Left lung (tissue), 10 donors: Measurements from ENCODE around the gene NAV2. TPM values are rescaled to one million over a fixed set of nuclear protein-coding genes. Genes with fewer than 3 reads are reported as not detected.

Experiments
- ATAC-seq: fragments of 200-7000 bp; cut with Tn5 transposase; one replicate; pipeline ENCODE4 v1.9.1; 2020; ENCODE audit warnings: moderate library complexity
- DNase-seq, 4 donors: peaks; one replicate each; pipeline ENCODE4 v3.0.0-alpha.2; 2013 to 2020
- H3K27ac ChIP-seq, 2 donors: fragments of 200-600 bp; sonication (generic) in 1 of 2; one replicate each; pipeline versions ENCODE4 v1.5.0 to v1.8.0; 2020 to 2021
- H3K27me3 ChIP-seq, 2 donors: fragments of 200-600 bp; sonication (generic) in 1 of 2; one replicate each; pipeline versions ENCODE4 v1.5.0 to v1.8.0; 2020 to 2021
- H3K36me3 ChIP-seq, 2 donors: fragments of 200-600 bp; sonication (generic) in 1 of 2; one replicate each; pipeline versions ENCODE4 v1.5.0 to v1.8.0; 2020 to 2021
- H3K4me1 ChIP-seq, 2 donors: fragments of 200-600 bp; one replicate each; pipeline ENCODE4 v1.8.0; 2021
- H3K4me3 ChIP-seq, 2 donors: fragments of 200-600 bp; sonication (generic) in 1 of 2; one replicate each; pipeline versions ENCODE4 v1.5.0 to v1.8.0; 2020 to 2021; ENCODE audit warnings: mild to moderate bottlenecking in 1 of 2
- H3K9me3 ChIP-seq, 2 donors: fragments of 200-600 bp; sonication (generic) in 1 of 2; one replicate each; pipeline versions ENCODE4 v1.5.0 to v1.8.0; 2020 to 2021
- CTCF ChIP-seq, 2 donors: fragments of 200-600 bp; sonication (generic) in 1 of 2; IDR thresholded peaks; one replicate each; pipeline versions ENCODE4 v1.5.0 to v1.8.0; 2021; ENCODE audit warnings: antibody characterized with exemption in 2 of 2
- intact Hi-C, 2 donors: fragments of 100-400 bp; cut with DNase I; formaldehyde crosslinking; loops; one replicate each; pipeline versions ENCODE4 v1.11.2 to v1.14.2; 2022
- polyA plus RNA-seq, 6 donors: library from polyadenylated mRNA; unstranded; fragments of 120-200 nt; gene quantifications; one replicate each; pipeline ENCODE4 v1.2.1, GENCODE V29; 2013; ENCODE audit not compliant: insufficient read length in 6 of 6
- total RNA-seq, 2 donors: library from RNA; stranded (reverse); fragmentation: NEBNext Ultra II Directional; extraction: Animal tissue kit (Norgen Biotek cat#: 25700); gene quantifications; one replicate each; pipeline ENCODE4 v1.2.1, GENCODE V29; 2021
- donor health status: DM: no; HTN: yes; CAD: no.
- donor health status: DM: no; HTN: no; CAD: no.

Gene NAV2
- total and polyA plus RNA-seq, 8 donors: 18.0 to 59.9 (median 23.1) TPM

DNA sequence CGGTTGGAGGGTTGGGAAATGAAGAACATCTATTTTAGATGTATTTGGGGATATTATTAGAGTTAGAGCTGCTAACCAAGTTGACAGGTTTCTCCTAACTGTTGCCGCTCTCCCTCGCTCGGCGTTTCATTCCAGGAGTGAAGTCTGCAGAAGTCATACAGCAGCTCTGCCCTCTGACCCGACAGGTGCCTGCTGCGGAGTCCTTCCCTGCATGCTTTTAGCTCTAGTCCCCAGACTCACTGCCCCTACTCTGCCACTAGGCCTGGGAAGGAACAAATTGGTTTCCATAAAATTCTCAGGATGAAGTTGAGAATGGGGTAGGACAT, 322.7 kb downstream of the NAV2 start:
- H3K4me3 ChIP-seq: no peak overlapping the region
- H3K27ac ChIP-seq: no peak overlapping the region
- H3K36me3 ChIP-seq: peaks cover 0 to 7% of the 10 kb centered on the region in 2 donors
- TF ChIP-seq CTCF (IDR thresholded peaks at IDR 0.05): no peak
- H3K4me1 ChIP-seq: no peaks in the 10 kb centered on the region
- DNase-seq: no peak
- ATAC-seq: no peak
- H3K27me3 ChIP-seq: no peaks in the 10 kb centered on the region
- intact Hi-C loops: no loop called here
- H3K9me3 ChIP-seq: no peaks in the 10 kb centered on the region

DNA sequence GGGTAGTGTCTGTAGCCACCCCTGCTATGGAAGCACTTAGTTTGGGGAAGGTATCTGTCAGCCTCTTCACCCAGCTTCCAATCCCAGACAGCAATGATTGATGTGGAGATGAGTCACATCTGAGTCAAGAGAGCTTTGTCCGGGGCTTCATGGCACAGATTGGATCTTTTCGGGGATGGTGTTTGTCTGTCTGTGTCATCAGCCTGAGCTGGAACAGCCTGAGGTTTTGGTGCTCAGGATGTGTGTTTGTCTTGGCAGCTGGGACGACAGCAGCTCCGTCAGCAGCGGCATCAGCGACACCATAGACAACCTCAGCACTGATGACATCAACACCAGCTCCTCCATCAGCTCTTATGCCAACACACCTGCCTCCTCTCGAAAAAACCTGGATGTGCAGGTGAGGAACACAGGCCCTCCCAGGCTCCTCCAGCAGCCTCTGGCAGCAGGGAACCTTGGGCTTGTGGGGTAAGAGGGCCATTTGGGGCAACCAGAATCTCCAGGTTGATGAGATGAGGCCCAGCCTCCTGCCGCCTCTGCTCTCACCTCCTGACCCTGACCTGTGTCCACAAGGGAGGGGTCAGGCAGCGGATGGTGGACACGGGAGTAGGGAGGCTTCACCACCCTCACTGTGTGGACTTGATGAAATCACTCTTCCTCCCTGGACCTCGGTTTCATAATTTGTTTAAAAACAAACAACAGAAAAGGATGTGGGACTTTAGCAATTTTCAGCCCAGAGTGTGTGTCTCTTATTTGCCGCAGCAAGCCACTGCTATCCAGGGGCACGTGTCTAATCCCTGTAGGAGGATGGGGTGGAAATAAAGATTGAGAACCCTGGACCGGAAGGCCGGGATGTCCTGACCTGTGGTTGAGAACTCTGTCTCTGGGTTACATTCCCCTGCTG, 323.3 kb downstream of the NAV2 start:
- H3K4me1 ChIP-seq: no peaks in the 10 kb centered on the region
- ATAC-seq: no peak
- intact Hi-C loops: no loop called here
- TF ChIP-seq CTCF (IDR thresholded peaks at IDR 0.05): no peak
- no peaks in the 10 kb centered on the region for H3K9me3 ChIP-seq
- peaks cover 0 to 7% of the 10 kb centered on the region in 2 donors for H3K36me3 ChIP-seq
- H3K4me3 ChIP-seq: no peak overlapping the region
- no peaks in the 10 kb centered on the region for H3K27me3 ChIP-seq
- H3K27ac ChIP-seq: no peak overlapping the region
- no peak for DNase-seq

GRCh38 chr11:20036626-20037335, 324.1 kb downstream of the NAV2 start:
- Histone ChIP-seq H3K4me3 (no peak overlapping the region), H3K27ac (no peak overlapping the region), H3K4me1 (no peaks in the 10 kb centered on the region), H3K9me3 (no peaks in the 10 kb centered on the region), H3K27me3 (no peaks in the 10 kb centered on the region), H3K36me3 (peaks cover 0 to 7% of the 10 kb centered on the region in 2 donors)
- ATAC-seq (no peak), DNase-seq (no peak)
- TF ChIP-seq CTCF (IDR thresholded peaks at IDR 0.05): no peak
- intact Hi-C loops: no loop called here

DNA sequence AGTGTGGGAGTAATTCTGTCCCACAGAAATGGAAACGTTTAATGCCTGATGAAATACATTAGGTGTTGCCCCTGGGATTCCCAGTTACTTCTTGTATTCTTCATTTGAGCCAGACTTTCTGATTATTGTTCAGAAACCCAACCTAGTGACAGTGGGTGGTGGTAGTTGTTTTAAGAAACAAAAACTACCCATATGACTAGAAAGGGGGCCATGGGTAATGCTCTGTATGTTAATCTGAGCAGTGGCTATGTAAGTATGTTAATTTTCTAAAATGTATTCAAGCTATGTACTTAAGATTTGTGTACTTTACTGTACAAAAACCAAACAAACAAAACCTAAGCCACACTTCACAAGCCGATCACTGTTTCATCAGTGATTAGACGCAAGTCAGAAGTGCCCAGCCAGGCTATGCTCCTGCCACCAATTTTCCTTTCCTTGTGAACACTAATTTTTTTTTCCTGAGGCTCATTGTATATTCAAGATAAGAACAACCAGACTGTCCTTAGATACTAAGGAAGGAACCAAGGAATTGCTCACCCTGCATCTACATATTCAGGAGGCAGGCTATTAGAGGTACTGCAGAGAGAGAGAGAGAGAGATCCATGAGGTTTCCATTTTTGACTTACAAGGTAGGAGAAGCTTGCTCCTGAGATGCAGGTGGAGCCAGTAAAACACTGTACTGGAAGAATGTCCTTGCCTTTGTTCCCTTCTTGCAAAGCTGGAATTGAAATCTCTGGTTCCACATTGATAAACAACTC, 324.9 kb downstream of the NAV2 start:
- no peak for ATAC-seq
- Histone ChIP-seq H3K36me3 (peaks cover 0 to 7% of the 10 kb centered on the region in 2 donors), H3K27ac (no peak overlapping the region), H3K4me3 (no peak overlapping the region), H3K4me1 (no peaks in the 10 kb centered on the region), H3K9me3 (no peaks in the 10 kb centered on the region), H3K27me3 (no peaks in the 10 kb centered on the region)
- intact Hi-C loops: no loop called here
- no peak for TF ChIP-seq CTCF (IDR thresholded peaks at IDR 0.05)
- no peak for DNase-seq

DNA sequence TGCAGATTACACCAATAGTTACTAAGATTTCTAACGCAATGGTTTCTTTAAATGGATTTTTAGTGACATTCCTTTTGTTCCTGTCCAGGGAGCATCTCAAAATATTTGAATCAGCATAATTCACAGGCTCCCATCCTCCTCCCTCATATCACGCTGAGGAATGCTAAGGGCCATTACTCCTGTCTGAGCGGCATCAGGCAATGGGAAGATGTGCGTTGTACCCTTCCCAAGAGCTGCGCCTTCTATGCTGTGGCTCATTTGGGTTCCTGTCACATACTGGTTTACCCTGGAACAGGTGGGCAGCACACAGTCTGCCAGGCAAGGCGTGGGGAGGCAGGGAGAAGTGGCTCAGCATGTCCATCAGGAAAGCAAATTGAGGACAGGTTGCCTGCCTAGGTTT, 325.8 kb downstream of the NAV2 start:
- DNase-seq (no peak), ATAC-seq (no peak)
- H3K27me3 ChIP-seq: no peaks in the 10 kb centered on the region
- no peaks in the 10 kb centered on the region for H3K9me3 ChIP-seq
- H3K36me3 ChIP-seq: peaks cover 0 to 7% of the 10 kb centered on the region in 2 donors
- no peak overlapping the region for H3K27ac ChIP-seq
- intact Hi-C loops: no loop called here
- no peak overlapping the region for H3K4me3 ChIP-seq
- H3K4me1 ChIP-seq: no peaks in the 10 kb centered on the region
- TF ChIP-seq CTCF (IDR thresholded peaks at IDR 0.05): no peak
